NOMO-1 treated with dmso at 0.1 percent for 144 hours (cell line): ENCODE results near the gene KCNG1.
"Not testable (repeated sequence)": the region's sequence is repeated elsewhere in the genome, so short reads cannot be mapped to it uniquely, and the experiment has no call there.

Source experiments
- DNase-seq: peaks from one replicate; lab custom pipeline; 2025; ENCODE audit not compliant: unreplicated experiment; lab: John Stamatoyannopoulos, UW

Gene KCNG1

DNA sequence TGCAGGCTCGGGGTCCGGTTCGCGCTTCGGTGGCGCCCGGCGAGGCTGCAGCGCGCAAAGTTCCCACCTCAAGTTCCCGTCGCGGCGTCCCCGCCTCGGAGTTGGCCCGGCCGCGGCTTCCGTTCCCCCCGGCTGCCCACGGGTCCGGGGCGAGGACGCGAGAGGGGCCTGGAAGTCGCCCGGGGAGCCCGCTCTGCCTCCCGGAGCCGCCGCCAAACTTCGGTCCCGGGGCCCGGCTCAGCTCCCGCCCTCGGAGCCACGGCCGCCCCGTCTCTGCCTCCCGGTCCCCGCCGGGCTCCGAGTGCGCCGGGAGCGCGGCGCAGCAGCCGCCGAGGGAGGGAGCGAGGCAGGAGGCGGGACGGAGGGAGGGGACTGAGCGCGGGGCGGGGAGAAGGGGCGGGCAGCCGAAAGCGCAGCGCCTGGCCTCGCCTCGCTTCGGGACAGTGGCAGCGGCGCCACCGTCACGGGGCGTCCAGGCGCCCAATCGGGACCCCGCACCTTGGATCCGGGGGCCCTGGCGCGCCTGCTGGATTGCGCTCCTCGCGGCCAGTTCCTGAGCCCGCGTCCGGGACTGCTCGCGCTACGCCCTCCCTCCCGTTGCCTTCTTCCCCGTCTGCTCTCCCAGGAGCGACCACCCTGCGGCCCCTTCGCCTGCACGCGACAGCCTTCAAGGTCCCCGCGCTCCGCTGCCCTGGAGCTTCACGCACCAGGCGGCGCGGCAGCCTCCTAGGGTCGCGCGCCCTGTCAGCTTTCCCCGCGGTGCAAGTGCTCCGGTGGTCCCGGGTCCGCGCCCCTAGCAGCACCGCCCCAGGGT lies at the start of gene KCNG1:
TSS of gene KCNG1 (minus strand) at position 305 of the 814 bp plus-strand sequence. CDS start 12,769 bp downstream, outside the sequence.
- DNase-seq, result peak; percentile 63

DNA sequence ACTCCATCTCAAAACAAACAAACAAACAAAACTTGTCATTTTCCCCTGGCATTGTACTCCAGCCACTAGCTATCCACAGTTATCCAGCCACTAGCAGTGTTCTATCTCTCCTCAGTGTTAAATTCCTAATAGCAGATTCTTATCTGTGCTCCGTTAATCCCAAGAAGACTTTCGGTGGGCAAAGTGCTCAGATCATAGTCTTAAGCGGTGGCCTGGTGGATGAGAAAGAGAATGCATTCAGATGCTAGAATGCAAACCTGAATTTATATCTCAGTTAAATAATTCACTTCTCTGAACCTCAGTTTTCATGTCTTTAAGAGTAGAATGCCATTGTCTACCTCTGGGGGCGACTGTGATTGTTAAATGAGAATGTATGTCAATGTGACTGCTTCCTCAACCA lies 47.7 kb upstream of the KCNG1 start:
- DNase-seq, result no peak

GRCh38 chr20:51067792-51068191 lies 44.9 kb upstream of the KCNG1 start:
- no peak for DNase-seq

DNA sequence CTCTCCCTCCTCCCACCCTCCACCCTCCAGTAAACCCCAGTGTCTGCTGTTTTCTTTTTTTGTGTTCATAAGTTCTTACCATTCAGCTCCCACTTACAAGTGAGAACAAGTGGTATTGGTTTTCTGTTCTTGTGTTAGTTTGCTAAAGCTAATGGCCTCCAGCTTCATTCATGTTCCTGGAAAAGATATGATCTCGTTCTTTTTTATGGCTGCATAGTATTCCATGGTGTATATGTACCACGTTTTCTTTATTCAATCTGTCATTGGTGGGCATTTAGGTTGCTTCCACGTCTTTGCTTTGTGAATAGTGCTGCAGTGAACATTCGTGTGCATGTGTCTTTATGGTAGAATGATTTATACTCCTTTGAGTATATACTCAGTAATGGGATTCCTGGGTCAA lies 42.7 kb upstream of the KCNG1 start:
- DNase-seq, result no peak

- DNase-seq, result no peak
These were observed 41.2 kb upstream of the KCNG1 start for GRCh38 chr20:51064137-51064536.

GRCh38 chr20:51062065-51062464 lies 39.2 kb upstream of the KCNG1 start:
- no peak for DNase-seq

GRCh38 chr20:51061418-51062045 lies 38.6 kb upstream of the KCNG1 start:
- DNase-seq, result no peak

GRCh38 chr20:51060301-51060700 lies 37.4 kb upstream of the KCNG1 start:
- DNase-seq, result no peak

DNA sequence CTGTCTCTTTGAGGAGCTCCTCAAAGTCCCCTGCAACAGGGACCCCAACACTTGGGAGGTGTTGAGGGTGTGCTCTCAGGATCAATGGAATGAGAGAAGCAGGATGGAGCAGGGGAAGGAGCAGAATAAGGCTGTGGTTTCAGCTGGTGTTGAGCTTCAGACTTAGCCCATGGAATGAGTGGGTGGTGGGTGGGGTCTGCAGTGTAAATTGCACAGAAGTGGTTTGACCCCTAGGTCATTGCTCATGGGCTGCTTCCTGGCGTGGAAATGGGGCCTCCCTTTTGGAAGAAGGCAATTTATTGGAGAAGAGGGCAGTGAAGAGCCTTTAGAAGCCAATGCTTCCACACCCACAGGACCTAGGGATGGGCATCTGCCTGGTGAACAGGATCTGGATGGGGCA lies 37.0 kb upstream of the KCNG1 start:
- DNase-seq, result no peak

DNA sequence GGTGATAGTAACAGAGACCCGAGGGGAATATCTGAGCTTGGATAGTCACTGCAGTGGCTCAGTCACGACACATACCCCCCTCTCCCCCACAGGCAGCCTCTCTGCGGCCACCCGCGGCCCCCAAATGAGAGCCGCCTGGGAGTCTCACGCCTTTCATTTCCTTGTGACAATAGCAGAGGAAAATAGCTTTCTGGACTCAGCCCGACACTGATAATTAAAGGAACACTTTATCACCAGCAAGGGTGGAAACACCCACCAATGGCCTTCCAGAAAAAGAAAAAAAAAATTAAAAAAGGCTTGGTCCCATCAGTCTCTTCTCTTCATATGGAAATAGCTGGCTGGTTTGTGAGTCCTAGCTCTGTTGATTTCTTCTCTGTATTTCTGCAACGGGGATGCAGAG lies 35.1 kb upstream of the KCNG1 start:
- DNase-seq, result no peak

- no peak for DNase-seq
These were observed 31.3 kb upstream of the KCNG1 start for GRCh38 chr20:51054233-51054632.

DNA sequence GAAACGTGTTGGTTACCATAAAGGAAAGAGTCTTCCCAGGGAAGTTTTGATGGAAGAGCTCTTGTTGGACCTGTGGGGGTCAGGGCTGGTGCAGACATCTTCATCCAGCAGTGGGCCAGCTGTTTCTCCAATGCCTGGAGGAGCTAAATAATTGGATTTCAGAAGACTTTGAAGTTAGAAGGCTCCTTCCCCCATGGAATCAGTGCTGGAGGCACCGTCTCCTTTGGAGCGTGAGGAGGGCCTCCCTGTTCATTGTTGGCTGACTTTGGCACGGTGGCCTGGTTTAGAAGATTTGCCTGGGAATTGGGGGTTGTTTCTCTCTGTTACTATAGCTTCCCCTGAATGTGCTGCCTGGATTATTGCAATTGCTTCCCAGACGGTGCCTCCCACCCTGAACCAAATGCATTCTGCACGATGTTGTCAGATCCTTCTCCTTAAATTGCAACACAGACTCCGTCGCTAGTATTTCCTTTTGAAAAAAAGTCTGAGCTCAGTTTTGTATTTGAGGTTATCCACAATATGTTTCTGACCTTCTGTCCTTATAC lies 27.7 kb upstream of the KCNG1 start:
- no peak for DNase-seq

GRCh38 chr20:51046021-51046985 lies 23.4 kb upstream of the KCNG1 start:
- no peak for DNase-seq

DNA sequence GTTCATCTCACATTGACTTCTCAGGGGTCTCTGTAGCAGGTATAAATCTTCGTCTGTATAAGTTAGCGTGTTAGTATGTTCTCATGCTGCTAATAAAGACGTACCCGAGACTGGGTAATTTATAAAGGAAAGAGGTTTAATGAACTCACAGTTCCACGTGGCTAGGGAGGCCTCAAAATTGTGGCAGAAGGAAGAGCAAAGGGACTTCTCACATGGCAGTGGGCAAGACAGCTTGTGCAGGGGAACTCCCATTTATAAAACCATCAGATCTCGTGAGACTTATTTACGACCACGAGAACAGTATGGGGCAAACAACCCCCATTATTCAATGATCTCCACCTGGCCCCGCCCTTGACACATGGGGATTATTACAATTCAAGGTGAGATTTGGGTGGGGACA lies 22.6 kb upstream of the KCNG1 start:
- DNase-seq, result not testable (repeated sequence)

- no peak for DNase-seq
These were observed 21.9 kb upstream of the KCNG1 start for GRCh38 chr20:51044796-51045195.

DNA sequence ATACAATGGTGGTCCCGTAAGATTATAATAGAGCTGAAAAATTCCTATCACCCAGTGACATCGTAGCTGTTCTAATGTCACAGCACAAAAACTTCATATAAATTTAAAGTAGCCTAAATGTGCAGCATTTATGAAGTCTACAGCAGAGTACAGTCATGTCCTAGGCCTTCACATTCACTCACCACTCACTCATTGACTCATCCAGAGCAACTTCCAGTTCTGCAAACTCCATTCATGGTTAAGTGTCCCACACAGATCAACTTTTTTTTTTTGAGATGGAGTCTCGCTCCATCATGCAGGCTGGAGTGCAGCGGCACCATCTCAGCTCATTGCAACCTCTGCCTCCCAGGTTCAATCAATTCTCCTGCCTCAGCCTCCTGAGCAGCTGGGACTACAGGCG lies 20.9 kb upstream of the KCNG1 start:
- no peak for DNase-seq

DNA sequence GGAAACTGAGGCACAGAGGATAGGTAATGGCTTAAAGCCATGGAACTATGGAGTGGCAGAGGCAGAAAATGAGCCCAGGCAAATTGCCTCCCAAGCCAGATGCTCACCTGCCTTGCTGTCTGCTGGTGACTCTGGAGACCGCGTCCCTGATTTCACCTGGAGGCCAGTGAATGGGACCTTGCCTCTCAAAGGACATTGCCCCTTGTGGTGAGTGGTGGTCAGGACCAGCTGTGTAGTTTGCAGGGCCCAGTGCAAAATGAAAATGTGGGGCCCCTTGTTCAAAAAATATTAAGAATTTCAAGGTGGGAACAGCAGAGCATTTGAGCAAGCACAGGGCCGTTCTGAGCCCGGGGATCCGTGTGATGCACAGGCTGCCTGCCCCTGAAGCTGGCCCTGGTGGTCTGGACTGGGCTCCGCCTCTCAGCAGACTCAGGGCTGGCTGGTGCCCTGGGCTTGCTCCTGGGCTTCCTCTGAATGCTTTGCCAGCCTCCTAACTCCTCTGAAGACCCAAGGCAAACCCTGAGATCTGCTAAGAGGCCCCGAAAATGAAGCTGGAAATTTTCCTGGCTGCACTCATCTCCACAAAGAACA lies 19.8 kb upstream of the KCNG1 start:
- no peak for DNase-seq

GRCh38 chr20:51042064-51042463 lies 19.2 kb upstream of the KCNG1 start:
- no peak for DNase-seq

GRCh38 chr20:51037532-51038115 lies 14.7 kb upstream of the KCNG1 start:
- no peak for DNase-seq

DNA sequence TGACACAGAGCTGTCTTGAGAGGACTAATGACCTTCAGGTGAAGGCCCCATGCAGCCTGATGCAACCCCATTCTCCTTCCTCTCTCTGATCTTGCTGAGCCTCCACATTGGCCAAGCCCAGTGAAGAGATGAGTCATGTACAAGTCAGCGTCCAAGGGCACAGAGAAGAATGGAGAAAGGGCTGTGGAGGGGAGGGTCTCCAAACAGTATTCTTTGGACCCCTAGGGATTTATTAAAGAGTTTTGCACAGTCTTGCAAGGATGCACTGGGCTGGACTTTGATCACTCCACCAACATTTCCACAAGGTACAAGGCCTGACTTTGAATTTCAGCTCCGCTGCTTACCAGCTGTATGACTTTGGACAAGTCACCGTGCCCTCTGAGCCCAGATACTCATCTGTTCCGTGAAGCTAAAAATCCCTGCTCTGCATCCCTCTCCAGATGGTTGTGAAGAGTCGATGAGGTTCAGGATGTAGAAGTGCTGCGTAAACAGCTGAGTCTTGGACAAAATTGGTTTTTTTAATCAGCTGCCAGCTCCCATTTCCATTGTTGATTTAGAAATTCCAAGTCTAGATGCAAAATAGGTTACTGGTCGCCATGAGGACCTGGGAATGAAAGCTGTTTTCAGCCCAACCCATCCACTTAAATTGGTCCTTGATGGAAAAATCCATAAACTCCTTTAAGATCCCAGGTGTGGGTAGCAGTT lies 14.1 kb upstream of the KCNG1 start:
- peak; percentile 5 for DNase-seq
